Thoracic aorta (tissue), 2 donors: ENCODE results near the gene ATF1. TPM values are rescaled to one million over a fixed set of nuclear protein-coding genes. Genes with fewer than 3 reads are reported as not detected.

ENCODE experiments used
- ATAC-seq: fragments of 150-250 bp; one replicate; pipeline ENCODE4 v1.8.0; 2017; ENCODE audit warnings: low read depth; ENCODE audit not compliant: insufficient number of reproducible peaks, low FRiP score
- DNase-seq: peaks from one replicate; pipeline ENCODE4 v3.0.0-alpha.2; 2020; ENCODE audit warnings: low spot score
- H3K27ac ChIP-seq, 2 donors: fragments of 200-600 bp; sonication (generic); 1 replicate in 1 of 2; 2 replicates in 1 of 2; pipeline ENCODE4 v1.5.1; 2016; ENCODE audit warnings: mild to moderate bottlenecking in 2 of 2, moderate library complexity in 2 of 2
- H3K27me3 ChIP-seq: fragments of 200-600 bp; sonication (generic); replicated peaks from 2 replicates; pipeline ENCODE4 v1.6.0; 2016; ENCODE audit warnings: mild to moderate bottlenecking; ENCODE audit not compliant: insufficient read depth
- H3K36me3 ChIP-seq: fragments of 200-600 bp; sonication (generic); one replicate; pipeline ENCODE4 v1.5.1; 2016
- H3K4me1 ChIP-seq, 2 donors: fragments of 200-600 bp; sonication (generic); 1 replicate in 1 of 2; 2 replicates in 1 of 2; pipeline versions ENCODE4 v1.5.1 to v1.6.0; 2016; ENCODE audit warnings: low read depth in 2 of 2, mild to moderate bottlenecking in 1 of 2; ENCODE audit not compliant: control insufficient read depth in 1 of 2
- H3K4me3 ChIP-seq: fragments of 200-600 bp; sonication (generic); 2 replicates; pipeline ENCODE4 v1.5.1; 2016; ENCODE audit warnings: mild to moderate bottlenecking
- H3K9me3 ChIP-seq: fragments of 200-600 bp; sonication (generic); 2 replicates; pipeline ENCODE4 v1.5.1; 2016
- total RNA-seq, 2 donors: library from RNA; depleted of rRNA; stranded (reverse); fragments of >200 nt; gene quantifications; one replicate each; pipeline versions ENCODE4 v1.1.0 to v1.2.3, GENCODE V29; 2016
- TF ChIP-seq, protein P1 (sequence below): fragments of 200-600 bp; sonication (generic); IDR thresholded peaks from one replicate; pipeline ENCODE4 v1.5.1; 2019; ENCODE audit warnings: antibody characterized with exemption

Gene ATF1
- total RNA-seq, 2 donors from 2014 or later: 14.7 to 21.0 TPM

DNA sequence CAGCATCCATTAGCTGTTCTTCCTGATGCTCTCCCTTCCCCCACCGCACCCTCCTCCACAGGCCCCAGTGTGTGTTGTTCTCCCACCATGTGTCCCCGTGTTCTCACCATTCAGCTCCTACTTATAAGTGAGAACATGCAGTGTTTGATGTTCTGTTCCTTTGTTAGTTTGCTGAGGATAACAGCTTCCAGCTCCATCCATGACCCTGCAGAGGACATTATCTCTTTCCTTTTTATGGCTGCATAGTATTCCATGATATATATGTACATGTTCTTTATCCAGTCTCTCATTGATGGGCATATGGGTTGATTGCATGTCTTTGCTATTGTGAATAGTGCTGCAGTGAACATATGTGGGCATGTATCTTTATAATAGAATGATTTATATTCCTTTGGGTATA lies 9.0 kb downstream of the ATF1 start:
- no peak for ATAC-seq

DNA sequence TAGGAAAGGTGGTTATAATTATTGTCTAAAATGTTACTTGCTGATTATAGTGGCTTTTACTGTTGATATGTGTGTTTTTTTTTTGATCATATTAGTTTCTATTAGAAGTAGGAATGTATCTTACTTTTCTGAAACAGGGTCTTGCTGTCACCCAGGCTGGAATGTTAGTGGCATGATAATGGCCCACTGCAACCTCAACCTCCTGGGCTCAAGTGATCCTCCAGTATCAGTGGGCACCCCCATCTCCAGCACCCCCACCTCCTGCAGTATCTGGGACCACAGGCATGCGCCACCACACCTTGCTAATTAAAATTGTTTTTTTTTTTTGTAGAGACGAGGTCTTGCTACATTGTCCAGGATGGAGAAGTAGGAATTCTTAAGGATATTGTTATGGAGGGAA lies 11.3 kb downstream of the ATF1 start:
- no peak for ATAC-seq
- DNase-seq: no peak
- Histone ChIP-seq H3K4me1 (no peaks in the 10 kb centered on the region), H3K9me3 (no peaks in the 10 kb centered on the region), H3K27ac (no peak overlapping the region), H3K36me3 (no peaks in the 10 kb centered on the region), H3K4me3 (no peak overlapping the region), H3K27me3 (no peaks in the 10 kb centered on the region)
- TF ChIP-seq, protein P1, sequence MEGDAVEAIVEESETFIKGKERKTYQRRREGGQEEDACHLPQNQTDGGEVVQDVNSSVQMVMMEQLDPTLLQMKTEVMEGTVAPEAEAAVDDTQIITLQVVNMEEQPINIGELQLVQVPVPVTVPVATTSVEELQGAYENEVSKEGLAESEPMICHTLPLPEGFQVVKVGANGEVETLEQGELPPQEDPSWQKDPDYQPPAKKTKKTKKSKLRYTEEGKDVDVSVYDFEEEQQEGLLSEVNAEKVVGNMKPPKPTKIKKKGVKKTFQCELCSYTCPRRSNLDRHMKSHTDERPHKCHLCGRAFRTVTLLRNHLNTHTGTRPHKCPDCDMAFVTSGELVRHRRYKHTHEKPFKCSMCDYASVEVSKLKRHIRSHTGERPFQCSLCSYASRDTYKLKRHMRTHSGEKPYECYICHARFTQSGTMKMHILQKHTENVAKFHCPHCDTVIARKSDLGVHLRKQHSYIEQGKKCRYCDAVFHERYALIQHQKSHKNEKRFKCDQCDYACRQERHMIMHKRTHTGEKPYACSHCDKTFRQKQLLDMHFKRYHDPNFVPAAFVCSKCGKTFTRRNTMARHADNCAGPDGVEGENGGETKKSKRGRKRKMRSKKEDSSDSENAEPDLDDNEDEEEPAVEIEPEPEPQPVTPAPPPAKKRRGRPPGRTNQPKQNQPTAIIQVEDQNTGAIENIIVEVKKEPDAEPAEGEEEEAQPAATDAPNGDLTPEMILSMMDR: no peak

More for the DNA sequence above, 9.0 kb downstream of the ATF1 start:
- Histone ChIP-seq H3K27ac (no peak overlapping the region), H3K27me3 (no peaks in the 10 kb centered on the region), H3K4me1 (no peaks in the 10 kb centered on the region), H3K36me3 (no peaks in the 10 kb centered on the region), H3K9me3 (no peaks in the 10 kb centered on the region), H3K4me3 (no peak overlapping the region)
- TF ChIP-seq, protein P1: no peak
- no peak for DNase-seq

DNA sequence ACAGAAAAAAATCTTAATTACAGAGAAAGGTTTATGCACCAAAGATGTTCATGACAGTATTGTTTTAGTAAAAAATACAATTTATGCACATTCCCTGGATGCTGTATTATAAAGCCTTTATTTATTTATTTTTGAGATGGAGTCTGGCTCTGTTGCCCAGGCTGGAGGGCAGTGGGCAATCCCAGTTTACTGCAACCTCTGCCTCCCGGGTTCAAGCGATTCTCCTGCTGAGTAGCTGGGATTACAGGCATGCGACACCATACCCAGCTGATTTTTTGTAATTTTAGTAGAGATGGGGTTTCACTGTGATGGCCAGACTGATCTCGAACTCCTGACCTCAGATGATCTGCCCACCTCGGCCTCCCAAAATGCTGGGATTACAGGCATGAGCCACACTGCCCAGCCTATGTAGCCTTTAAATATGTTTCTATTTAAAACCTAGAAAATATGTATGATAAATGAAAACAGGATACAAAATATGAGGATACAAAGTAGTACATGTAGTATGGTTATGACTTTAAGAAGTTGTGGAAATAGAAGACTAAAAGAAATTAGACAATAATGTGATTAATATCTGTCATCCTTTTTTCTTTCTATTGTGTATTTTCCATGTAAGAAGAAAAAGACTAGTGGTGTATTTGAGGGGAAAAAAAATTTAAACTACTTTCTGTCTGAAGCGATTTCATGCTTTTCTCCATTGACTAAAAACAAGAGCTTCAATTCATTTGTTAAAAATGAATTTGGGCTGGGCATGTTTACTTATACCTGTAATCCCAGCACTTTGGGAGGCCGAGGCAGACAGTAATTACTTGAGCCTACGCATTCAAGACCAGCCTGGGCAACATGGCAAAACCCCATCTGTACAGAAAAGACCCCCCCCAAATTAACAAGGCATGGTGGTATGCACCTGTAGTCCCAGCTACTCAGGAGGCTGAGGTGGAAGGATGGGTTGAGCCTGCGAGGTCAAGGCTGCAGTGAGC lies 13.1 kb downstream of the ATF1 start:
- Histone ChIP-seq H3K4me3 (no peak overlapping the region), H3K4me1 (no peaks in the 10 kb centered on the region), H3K27me3 (no peaks in the 10 kb centered on the region), H3K27ac (no peak overlapping the region), H3K9me3 (no peaks in the 10 kb centered on the region), H3K36me3 (peaks cover 7% of the 10 kb centered on the region)
- TF ChIP-seq, protein P1: no peak
- no peak for DNase-seq
- ATAC-seq: no peak

DNA sequence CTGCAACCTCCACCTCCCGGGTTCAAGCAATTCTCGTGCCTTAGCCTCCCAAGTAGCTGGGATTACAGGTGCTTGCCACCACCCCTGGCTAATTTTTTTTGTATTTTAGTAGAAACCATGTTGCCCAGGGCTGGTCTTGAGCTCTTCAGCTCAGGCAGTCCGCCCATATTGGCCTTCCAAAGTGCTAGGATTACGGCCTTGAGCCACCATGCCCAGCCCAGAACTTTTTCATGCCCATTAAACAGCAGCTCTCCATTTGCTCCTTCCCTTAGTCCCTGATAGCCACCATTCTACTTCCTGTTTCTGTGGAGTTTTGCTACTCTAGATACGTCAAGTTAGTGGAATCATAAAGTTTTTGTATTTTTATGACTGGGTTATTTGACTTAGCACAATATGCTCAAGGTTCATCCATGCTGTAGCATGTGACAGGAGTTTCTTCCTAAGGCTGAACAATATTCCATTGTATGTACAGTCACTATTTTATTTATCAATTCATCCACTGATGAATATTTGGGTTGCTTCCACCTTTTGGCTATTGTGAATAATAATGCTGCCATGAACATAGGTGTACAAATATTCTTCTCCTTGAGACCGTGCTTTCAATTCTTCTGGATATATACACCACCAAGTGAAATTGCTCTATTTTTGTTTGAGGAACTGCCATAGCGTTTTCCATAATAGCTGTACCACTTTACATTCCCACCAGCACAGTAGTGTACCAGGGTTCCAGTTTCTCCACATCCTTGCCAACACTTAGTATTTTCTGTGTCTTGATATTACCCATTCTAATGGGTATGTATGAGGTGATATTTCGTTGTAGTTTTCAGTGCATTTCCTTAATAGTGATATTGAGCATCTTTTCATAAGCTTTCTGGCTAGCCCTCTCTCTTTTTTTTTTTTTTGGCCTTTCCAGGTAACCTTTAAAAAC lies 15.0 kb downstream of the ATF1 start:
- Histone ChIP-seq H3K27me3 (no peaks in the 10 kb centered on the region), H3K4me1 (no peaks in the 10 kb centered on the region), H3K4me3 (no peak overlapping the region), H3K9me3 (no peaks in the 10 kb centered on the region), H3K27ac (no peak overlapping the region), H3K36me3 (peaks cover 10% of the 10 kb centered on the region)
- no peak for ATAC-seq
- TF ChIP-seq, protein P1: no peak
- DNase-seq: no peak

DNA sequence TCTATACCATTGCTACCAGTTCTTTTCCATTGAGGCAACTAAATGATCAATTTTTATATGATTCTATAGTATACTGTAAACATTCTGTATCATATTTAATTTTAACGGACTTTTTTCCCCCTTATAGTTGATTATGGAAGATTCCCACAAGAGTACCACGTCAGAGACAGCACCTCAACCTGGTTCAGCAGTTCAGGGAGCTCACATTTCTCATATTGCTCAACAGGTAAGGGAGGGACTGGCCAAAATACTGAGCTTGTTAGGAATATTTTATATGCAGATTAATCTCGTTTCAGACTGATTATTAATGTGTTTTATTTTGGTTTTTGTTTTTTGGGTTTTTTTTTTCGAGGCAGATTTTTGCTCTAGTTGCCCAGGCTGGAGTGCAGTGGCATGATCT lies 16.1 kb downstream of the ATF1 start:
- ATAC-seq (no peak), DNase-seq (no peak)
- Histone ChIP-seq H3K36me3 (peaks cover 10% of the 10 kb centered on the region), H3K4me3 (no peak overlapping the region), H3K27me3 (no peaks in the 10 kb centered on the region), H3K9me3 (no peaks in the 10 kb centered on the region), H3K4me1 (no peaks in the 10 kb centered on the region), H3K27ac (no peak overlapping the region)
- TF ChIP-seq, protein P1: no peak
